CD4-positive, alpha-beta T cell (primary cell): ENCODE results near the gene HERC5. TPM values are rescaled to one million over a fixed set of nuclear protein-coding genes. Genes with fewer than 3 reads are reported as not detected.

Experiments
- ATAC-seq: fragments of 200-7000 bp; cut with Tn5 transposase; one replicate; pipeline ENCODE4 v1.10.0; 2022; ENCODE audit warnings: mild to moderate bottlenecking; ENCODE audit not compliant: poor library complexity
- CTCF ChIA-PET: fragments of 350-600 bp; sonication (Branson Sonifier 250); formaldehyde crosslinking; loops from one replicate; lab custom pipeline; 2021; ENCODE audit warnings: antibody characterized with exemption, inconsistent platforms; lab: Charles Lee
- POLR2A ChIA-PET: fragments of 350-600 bp; sonication (Branson Sonifier 250); formaldehyde crosslinking; loops from one replicate; lab custom pipeline; 2021; ENCODE audit warnings: antibody characterized with exemption, inconsistent platforms; lab: Charles Lee
- DNase-seq, 14 experiments: peaks; one replicate each; pipeline ENCODE4 v3.0.0-alpha.2; 2013 to 2020; ENCODE audit warnings: mixed read lengths in 2 of 14
- H3K27ac ChIP-seq, 2 donors: one replicate each; pipeline versions ENCODE4 v1.5.1 to v1.7.0; 2013; ENCODE audit warnings: low read length in 2 of 2, low read depth in 1 of 2, mild to moderate bottlenecking in 1 of 2
- H3K27me3 ChIP-seq, 2 experiments: 1 replicate in 1 of 2; 2 replicates in 1 of 2; pipeline versions ENCODE4 v1.6.1 to v1.7.0; 2013; ENCODE audit warnings: low read length in 2 of 2, control low read depth in 1 of 2, mild to moderate bottlenecking in 1 of 2, moderate library complexity in 1 of 2; ENCODE audit not compliant: insufficient read depth in 2 of 2, control insufficient read depth in 1 of 2
- H3K36me3 ChIP-seq: one replicate; pipeline ENCODE4 v1.6.1; 2013; ENCODE audit warnings: low read length, control low read depth; ENCODE audit not compliant: insufficient read depth
- H3K4me1 ChIP-seq: one replicate; pipeline ENCODE4 v1.6.1; 2013; ENCODE audit warnings: low read length, control low read depth; ENCODE audit not compliant: insufficient read depth
- H3K4me3 ChIP-seq: one replicate; pipeline ENCODE4 v1.5.1; 2013; ENCODE audit warnings: mild to moderate bottlenecking, low read length, moderate library complexity
- H3K9me3 ChIP-seq, 2 experiments: 1 replicate in 1 of 2; 2 replicates in 1 of 2; pipeline versions ENCODE4 v1.6.1 to v1.7.0; 2013; ENCODE audit warnings: low read length in 2 of 2, mild to moderate bottlenecking in 2 of 2, control low read depth in 1 of 2, moderate library complexity in 1 of 2; ENCODE audit not compliant: control insufficient read depth in 1 of 2, insufficient read depth in 1 of 2
- H3K27ac Mint-ChIP-seq: one replicate; pipeline ENCODE4 v1.8.0; 2020; ENCODE audit warnings: mixed read lengths
- H3K27me3 Mint-ChIP-seq: one replicate; pipeline ENCODE4 v1.8.0; 2021; ENCODE audit warnings: mixed read lengths
- H3K36me3 Mint-ChIP-seq: one replicate; pipeline ENCODE4 v1.8.0; 2021; ENCODE audit warnings: low read depth, mixed read lengths
- H3K4me1 Mint-ChIP-seq: one replicate; pipeline ENCODE4 v1.8.0; 2021; ENCODE audit warnings: low read depth, mixed read lengths
- H3K4me3 Mint-ChIP-seq: one replicate; pipeline ENCODE4 v1.8.0; 2020; ENCODE audit warnings: mild to moderate bottlenecking, mixed read lengths
- H3K9me3 Mint-ChIP-seq: one replicate; pipeline ENCODE4 v1.8.0; 2020; ENCODE audit warnings: mixed read lengths
- CTCF ChIP-seq: fragments of 200-600 bp; IDR thresholded peaks from one replicate; pipeline ENCODE4 v1.8.0; 2022; ENCODE audit warnings: antibody characterized with exemption, mild to moderate bottlenecking
- intact Hi-C, 2 experiments: fragments of 100-400 bp; cut with DNase I in 1 of 2; cut with micrococcal nuclease in 1 of 2; formaldehyde crosslinking; loops; one replicate each; pipeline versions ENCODE4 v1.15.1 to v1.9.0; 2023 to 2025; cut with DNase I, micrococcal nuclease
- total RNA-seq, 174 experiments: library from RNA in 2 of 174; stranded (reverse) in 2 of 174; gene quantifications; one replicate each; pipeline ENCODE4 v1.2.3 and lab custom pipeline; 2021 to 2026

Gene HERC5
- total RNA-seq, 2 experiments from 2014 or later = 23.6 to 23.9 TPM

GRCh38 chr4:88420844-88421243, 36.1 kb upstream of the HERC5 start:
- intact Hi-C loops = no loop called here
- Histone ChIP-seq H3K27me3 (no peaks in the 10 kb centered on the region), H3K4me1 (no peaks in the 10 kb centered on the region), H3K27ac (no peak overlapping the region), H3K4me3 (no peak overlapping the region), H3K9me3 (no peaks in the 10 kb centered on the region), H3K36me3 (peaks cover 11% of the 10 kb centered on the region)
- no peak overlapping the region for H3K27ac Mint-ChIP-seq
- H3K4me3 Mint-ChIP-seq = no peak overlapping the region
- H3K36me3 Mint-ChIP-seq = peaks cover 67% of the 10 kb centered on the region
- ATAC-seq = no peak
- peaks cover 5% of the 10 kb centered on the region for H3K4me1 Mint-ChIP-seq
- no peaks in the 10 kb centered on the region for H3K9me3 Mint-ChIP-seq
- no peak for TF ChIP-seq CTCF
- ChIA-PET POLR2A (no interaction called here), CTCF (no interaction called here)
- DNase-seq = no peak
- no peaks in the 10 kb centered on the region for H3K27me3 Mint-ChIP-seq

GRCh38 chr4:88422403-88422802, 34.5 kb upstream of the HERC5 start:
- H3K36me3 Mint-ChIP-seq = peaks cover 68% of the 10 kb centered on the region
- no peaks in the 10 kb centered on the region for H3K4me1 ChIP-seq
- DNase-seq (no peak), ATAC-seq (no peak)
- CTCF ChIA-PET = no interaction called here
- no peak overlapping the region for H3K4me3 ChIP-seq
- intact Hi-C loops = no loop called here
- no peaks in the 10 kb centered on the region for H3K9me3 Mint-ChIP-seq
- POLR2A ChIA-PET = no interaction called here
- H3K27ac Mint-ChIP-seq = no peak overlapping the region
- no peak overlapping the region for H3K4me3 Mint-ChIP-seq
- H3K36me3 ChIP-seq = peaks cover 5% of the 10 kb centered on the region
- no peak overlapping the region for H3K27ac ChIP-seq
- no peaks in the 10 kb centered on the region for H3K27me3 Mint-ChIP-seq
- no peaks in the 10 kb centered on the region for H3K9me3 ChIP-seq
- TF ChIP-seq CTCF = no peak
- H3K27me3 ChIP-seq = no peaks in the 10 kb centered on the region
- H3K4me1 Mint-ChIP-seq = peaks cover 5% of the 10 kb centered on the region

GRCh38 chr4:88429401-88429800, 27.5 kb upstream of the HERC5 start:
- H3K36me3 Mint-ChIP-seq = peaks cover 86% of the 10 kb centered on the region
- ChIA-PET POLR2A (no interaction called here), CTCF (interaction anchor here (0.5 kb wide), 1 partner anchor 9 kb away, joined by 4 read pairs; no protein-coding TSS in a partner anchor)
- no peak overlapping the region for H3K4me3 ChIP-seq
- peaks cover 37% of the 10 kb centered on the region for H3K36me3 ChIP-seq
- no peak overlapping the region for H3K27ac ChIP-seq
- no peaks in the 10 kb centered on the region for H3K27me3 Mint-ChIP-seq
- H3K9me3 ChIP-seq = peaks cover 3% of the 10 kb centered on the region in 2 experiments
- ATAC-seq (no peak), DNase-seq (no peak)
- no peaks in the 10 kb centered on the region for H3K4me1 ChIP-seq
- H3K4me3 Mint-ChIP-seq = no peak overlapping the region
- intact Hi-C loops = no loop called here
- H3K9me3 Mint-ChIP-seq = no peaks in the 10 kb centered on the region
- TF ChIP-seq CTCF = no peak
- H3K4me1 Mint-ChIP-seq = no peaks in the 10 kb centered on the region
- no peaks in the 10 kb centered on the region for H3K27me3 ChIP-seq
- H3K27ac Mint-ChIP-seq = no peak overlapping the region
